Esophagus mucosa (tissue), 1 donor: ENCODE data around the gene PIP4K2A. TPM values are rescaled to one million over a fixed set of nuclear protein-coding genes. Genes with fewer than 3 reads are reported as not detected.
A peak's percentile ranks its signal among the peaks of the same experiment; 100 is the strongest.
"Not testable (repeated sequence)": the region's sequence is repeated elsewhere in the genome, so short reads cannot be mapped to it uniquely, and the experiment has no call there.

Experiments
- ATAC-seq: fragments of 200-7000 bp; cut with Tn5 transposase; one replicate; pipeline ENCODE4 v1.9.1; 2020
- total RNA-seq: library from RNA; stranded (reverse); gene quantifications from one replicate; pipeline ENCODE4 v1.2.4, GENCODE V29; 2023
- donor health status: DM: yes; HTN: yes; CAD: no.

PIP4K2A gene
- total RNA-seq, 1 donor from 2014 or later: 10.0 TPM

DNA sequence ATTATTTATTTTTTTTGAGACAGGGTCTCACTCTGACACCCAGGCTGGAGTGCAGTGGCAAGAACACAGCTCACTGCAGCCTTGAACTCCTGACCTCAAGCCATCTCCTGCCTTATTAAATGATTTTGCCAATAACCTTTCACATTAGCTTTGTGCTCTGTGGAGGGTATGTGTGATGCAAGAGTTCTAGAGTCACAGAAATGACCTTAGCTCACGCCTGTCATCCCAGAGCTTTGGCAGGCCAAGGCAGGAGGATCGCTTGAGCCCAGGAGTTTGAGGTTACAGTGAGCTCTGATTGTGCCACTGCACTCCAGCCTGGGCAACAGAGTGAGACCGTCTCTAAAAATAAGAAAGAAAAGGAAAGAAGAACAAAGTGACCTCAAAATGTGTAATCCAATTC is 4.3 kb upstream of the PIP4K2A start:
- not testable (repeated sequence) for ATAC-seq

GRCh38 chr10:22717728-22718127 is 3.4 kb upstream of the PIP4K2A start:
- no peak for ATAC-seq

DNA sequence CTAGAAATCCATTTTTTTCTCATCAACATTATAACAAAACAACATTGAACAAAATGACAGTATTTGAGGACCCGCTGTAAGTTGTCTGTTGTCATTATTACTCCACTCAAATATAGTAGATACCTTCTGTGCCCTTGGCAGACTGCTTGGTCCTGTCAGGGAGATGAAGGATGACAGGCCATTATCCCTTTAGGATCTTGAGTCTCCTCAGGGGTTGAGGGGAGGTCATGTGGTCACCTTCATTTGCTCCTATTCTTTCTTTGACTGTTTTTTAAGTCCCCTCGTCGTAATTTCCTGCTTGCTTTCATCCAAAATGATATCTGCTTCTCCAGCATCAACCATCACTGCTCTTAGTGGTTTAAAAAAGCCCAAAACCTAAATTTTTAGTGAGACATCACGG is 2.6 kb upstream of the PIP4K2A start:
- ATAC-seq: no peak

GRCh38 chr10:22715290-22715625 is 880 bp upstream of the PIP4K2A start:
- no peak for ATAC-seq

- peak; percentile 24 for ATAC-seq
Measured at GRCh38 chr10:22713853-22714478, 412 bp downstream of the PIP4K2A start.

- peak; percentile 49 for ATAC-seq
Measured at GRCh38 chr10:22712956-22713852, 1.2 kb downstream of the PIP4K2A start.

GRCh38 chr10:22712211-22712955 is 2.0 kb downstream of the PIP4K2A start:
- no peak for ATAC-seq

GRCh38 chr10:22711373-22711772 is 3.0 kb downstream of the PIP4K2A start:
- no peak for ATAC-seq

GRCh38 chr10:22710139-22710745 is 4.1 kb downstream of the PIP4K2A start:
- no peak for ATAC-seq

DNA sequence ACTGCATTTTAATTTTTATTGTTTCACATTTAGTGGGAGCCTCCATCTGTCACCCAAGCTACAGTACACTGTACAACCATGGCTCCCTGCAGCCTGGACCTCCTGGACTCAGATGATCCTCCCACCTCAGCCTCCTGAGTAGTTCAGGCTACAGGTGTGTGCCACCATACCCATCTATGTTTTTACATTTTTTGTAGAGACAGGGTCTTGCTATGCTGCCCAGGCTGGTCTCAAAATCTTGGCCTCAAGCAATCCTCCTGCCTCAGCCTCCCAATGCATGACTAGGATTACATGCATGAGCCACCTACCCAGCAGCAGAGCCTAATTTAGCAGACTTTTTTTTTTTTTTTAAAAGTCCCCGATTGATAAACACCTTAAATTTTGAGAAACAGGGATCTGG is 5.6 kb downstream of the PIP4K2A start:
- no peak for ATAC-seq

- ATAC-seq: no peak
Measured at GRCh38 chr10:22705527-22705926, 8.9 kb downstream of the PIP4K2A start.

- ATAC-seq: no peak
Measured at GRCh38 chr10:22704942-22705341, 9.4 kb downstream of the PIP4K2A start.

DNA sequence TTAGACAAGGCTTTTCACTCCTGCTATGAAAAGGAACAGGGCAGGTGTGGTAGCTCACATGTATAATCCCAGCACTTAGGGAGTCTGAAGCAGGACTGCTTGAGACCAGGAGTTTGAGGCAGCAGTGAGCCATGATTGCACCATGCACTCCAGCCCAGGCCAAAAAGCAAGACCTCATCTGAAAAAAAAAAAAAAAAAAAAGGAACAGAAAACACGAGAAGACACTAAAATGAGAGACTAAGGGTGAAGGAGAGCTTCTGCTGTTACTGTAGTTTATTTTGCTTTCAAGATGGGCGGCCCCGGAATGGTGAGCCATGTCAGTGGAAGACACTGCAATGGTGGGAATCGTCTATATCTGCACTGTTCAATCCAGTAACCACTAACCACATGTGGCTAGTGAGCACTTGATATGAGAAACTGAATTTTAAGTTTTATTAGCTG is 9.9 kb downstream of the PIP4K2A start:
- ATAC-seq: no peak

- no peak for ATAC-seq
Measured at GRCh38 chr10:22702348-22702747, 12.0 kb downstream of the PIP4K2A start.

DNA sequence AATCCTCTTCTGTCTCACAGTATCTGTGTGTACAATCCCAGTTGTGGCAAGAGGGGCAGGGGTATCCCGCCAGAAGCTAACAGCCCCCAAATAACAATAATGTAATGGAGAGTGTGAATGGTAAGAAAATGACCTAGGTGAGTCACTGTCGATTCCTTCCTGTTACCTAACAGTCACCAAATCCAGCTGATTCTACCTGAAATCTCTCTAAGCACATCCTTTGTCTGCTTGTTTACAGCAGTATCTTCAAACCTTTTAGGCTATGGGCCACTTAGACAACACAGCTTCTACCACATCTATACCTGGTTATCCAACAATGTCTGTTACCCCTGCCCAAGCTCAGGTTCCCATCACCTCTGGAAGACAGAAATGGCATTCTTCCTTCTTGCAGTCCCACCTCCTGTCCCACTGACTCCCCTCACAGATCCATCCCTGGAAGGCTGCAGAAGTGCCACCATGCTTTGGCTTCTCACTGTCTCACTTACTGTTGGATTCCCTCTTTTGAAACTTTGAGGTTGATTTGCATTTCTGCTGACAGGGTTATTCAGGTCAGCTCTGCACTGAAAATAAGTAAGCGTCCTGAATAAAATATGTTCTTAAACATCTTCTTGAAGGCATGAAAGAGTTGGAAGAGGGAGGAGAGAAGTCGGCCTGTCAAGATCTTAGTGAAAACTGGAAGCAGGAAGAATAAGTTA is 13.1 kb downstream of the PIP4K2A start:
- no peak for ATAC-seq

GRCh38 chr10:22700489-22700888 is 13.9 kb downstream of the PIP4K2A start:
- no peak for ATAC-seq

GRCh38 chr10:22699976-22700375 is 14.4 kb downstream of the PIP4K2A start:
- ATAC-seq: no peak

DNA sequence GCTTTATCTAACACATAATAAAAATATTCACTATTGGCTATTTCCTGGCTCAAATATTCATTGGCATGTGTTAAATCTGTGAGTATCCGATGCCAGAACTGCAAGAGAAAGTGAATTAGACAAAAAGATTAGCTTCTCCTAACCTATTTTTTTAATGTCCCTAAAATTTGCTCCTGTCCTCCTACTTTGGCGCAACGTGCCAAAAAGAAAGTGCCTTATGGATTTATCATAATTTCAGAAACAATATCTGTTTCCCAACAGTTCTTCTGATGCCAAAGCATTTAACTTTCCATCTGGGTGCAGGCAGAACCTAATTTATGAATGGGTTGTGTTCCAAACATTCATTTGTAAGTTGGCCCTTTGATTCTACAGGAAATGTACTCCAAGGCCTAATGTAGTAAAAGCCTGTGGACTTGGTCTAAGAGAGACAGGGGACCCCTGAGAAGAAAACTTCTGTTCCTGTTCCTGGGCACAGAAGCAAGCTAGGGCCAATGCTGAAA is 15.4 kb downstream of the PIP4K2A start:
- ATAC-seq: no peak

- no peak for ATAC-seq
Measured at GRCh38 chr10:22697800-22698199, 16.6 kb downstream of the PIP4K2A start.

DNA sequence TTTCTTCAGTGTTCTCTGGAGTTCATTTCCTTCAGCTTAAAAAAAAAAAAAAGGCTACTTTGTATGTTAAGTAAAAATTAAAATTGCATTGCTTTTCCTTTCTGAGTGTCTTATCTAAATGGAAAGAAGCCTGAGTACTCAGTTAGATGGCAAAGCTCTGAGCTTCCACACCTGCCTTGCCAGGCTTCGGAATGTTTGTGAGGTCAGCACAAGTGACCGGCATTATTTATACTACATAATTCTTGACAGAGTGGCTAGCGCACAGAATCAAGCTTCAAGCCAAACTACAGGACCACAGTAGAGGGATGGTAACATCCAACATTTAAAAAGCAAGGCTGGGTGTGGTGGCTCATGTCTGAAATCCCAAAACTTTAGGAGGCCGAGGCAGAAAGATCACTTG is 17.3 kb downstream of the PIP4K2A start:
- ATAC-seq: no peak

DNA sequence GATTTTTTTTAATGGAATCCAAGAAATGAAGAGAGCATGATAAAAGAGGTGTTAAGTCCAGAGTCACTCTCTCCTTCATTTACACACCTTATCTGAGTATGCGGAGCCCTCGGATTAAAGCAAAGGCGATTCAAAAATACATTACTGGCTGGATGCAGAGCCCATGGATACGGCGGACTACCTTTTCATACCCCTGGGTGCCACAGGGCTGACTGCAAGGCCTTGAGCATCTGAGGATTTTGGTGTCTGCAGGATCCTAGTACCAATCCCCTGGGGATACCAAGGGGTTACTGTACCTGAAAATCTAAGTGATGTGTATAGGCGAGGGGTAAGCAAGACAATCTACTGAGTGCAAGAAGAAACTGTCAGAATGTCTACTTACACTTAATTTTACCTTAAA is 20.5 kb downstream of the PIP4K2A start:
- ATAC-seq: no peak

GRCh38 chr10:22693371-22693784 is 21.0 kb downstream of the PIP4K2A start:
- no peak for ATAC-seq
